ENCODE results near the gene NDUFB11.

Gene NDUFB11

GRCh38 chrX:47144626-47145394 is at the start of gene NDUFB11, which contains the start of gene RBM10:
NDUFB11 (minus strand) TSS chrX:47144702; CDS start chrX:47144679, 23 bp downstream.
RBM10 (plus strand) TSS chrX:47145221; CDS start chrX:47147482, 2,261 bp downstream.
- peak; percentile 89 for DNase-seq (ENCODE audit: low read depth)

DNA sequence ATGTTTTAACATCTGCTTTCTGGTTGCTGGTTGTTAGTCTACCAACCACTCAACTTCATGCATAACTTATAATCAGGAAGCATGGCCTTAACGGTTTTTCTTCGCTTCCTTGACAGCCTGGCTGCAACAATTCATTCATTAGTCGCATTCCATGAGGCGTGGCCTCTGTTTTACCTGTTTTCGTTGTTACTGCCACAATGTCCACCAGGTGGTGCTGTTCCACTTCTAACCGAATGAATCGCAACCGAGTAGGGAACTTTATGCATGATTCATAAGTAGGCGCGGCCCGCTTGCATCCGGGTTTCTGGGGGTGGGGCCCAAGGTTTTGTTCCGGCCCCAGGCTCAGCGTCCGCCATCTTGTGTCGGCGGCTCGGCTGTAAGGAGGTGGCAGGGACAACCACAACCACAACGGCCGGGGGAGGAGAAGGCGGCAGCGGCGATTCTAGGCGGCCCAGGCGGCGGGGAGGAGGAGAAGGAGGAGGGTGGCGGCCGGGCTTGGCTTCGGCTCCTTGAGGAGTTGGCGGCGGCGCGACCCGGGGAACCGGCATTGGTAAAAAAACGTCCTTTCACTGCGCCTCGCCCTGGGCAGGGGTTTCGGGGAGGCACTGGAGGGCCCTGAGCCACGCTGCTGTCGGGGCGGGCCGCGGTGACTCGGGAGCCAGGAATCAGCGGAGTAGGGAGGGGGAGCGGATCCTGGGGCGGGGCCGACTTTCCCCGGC is 49.1 kb upstream of the NDUFB11 start, which contains the start of gene UBA1:
Gene UBA1 (plus strand): TSS at position 355 of the 719 bp plus-strand sequence. CDS start 4,974 bp downstream, outside the sequence.
- DNase-seq (ENCODE audit: low read depth) = peak; percentile 88

DNA sequence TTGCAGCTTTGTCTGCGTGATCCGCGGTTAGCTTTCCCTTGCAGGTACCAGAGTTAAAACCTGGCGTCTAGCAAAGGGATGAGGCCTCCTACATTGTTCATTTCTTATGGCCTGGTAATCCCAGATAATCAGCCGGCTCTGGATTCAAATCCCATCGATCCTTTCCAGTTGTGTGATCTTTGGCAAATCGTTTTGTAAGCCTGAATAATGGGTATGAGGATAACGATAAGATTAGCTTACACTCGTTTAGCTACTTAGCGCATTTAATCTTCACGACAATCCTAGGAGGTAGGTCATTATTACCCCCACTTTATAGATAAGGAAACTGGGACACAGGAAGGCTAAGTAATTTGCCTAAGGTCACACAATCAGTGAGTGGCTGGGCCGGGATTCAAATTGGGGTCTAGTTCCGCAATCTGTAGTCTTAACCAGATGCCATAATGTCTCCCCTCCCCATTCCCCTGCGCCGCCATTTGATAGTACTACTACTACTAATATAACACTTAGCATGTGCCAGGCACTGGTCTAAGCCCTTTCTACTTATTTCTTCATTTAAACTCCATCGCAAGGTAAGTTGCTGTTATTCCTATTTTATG is 47.4 kb upstream of the NDUFB11 start:
- DNase-seq (ENCODE audit: low read depth) = no peak

DNA sequence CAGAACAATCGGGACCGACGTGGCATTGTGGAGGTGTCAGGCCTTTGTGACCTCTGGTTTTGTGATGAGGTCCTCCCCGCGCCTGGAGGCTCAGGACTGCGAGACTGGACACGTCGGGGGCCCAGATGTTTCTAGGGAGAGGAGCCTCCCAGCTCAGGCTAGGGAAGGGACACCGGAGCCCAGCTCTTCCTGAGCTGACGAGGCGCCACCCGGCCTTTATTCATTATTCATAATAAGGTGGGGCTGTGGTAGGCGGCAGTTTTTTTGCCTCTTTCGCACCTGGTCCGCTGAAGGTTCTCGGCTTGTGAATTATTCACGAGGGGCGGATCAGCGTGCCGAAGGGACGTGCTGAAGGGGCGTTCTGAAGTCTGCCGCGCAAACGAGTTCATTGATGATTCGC is 46.8 kb upstream of the NDUFB11 start:
- DNase-seq (ENCODE audit: low read depth) = no peak

DNA sequence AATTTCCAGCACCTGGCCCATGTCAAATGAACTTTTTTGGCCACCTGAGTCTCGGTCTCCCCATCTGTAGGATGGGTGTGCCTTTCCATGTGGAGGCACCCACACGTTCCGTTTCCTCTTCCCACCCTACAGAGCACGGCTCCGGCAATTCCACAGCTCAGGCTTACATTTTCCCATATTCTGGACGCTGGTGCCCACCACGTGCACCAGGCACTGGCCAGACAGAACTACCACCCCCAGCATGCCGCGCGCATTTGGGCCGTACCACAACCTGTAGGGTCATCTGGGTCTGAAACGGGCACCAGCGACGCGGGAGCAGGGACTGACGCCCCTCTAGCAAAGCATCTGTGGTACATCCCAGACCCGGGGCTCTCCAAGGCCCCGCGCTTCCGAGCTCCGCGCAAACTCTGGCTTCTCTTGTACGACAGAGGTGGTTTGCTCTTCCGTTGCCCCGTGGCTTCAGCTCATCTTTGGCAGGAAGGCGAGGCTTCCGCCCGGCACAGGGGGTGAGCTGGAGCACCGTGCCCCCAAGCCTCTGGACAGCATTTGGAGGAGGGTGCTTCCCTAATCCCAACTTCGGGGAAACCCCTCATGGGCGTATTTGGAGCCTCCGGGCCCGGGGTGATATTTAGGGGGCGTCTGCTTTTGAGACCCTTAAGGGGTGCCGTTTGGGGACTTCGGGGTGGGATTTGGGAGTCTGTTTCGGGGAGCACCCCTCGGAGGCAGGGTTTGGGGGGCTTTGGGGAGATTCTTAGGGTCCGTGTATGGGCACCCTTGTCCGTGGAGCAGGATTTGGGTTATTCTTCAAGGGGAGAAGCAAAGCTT is 46.2 kb upstream of the NDUFB11 start:
- DNase-seq (ENCODE audit: low read depth) = peak; percentile 84

GRCh38 chrX:47189906-47190305 is 45.4 kb upstream of the NDUFB11 start:
- no peak for DNase-seq (ENCODE audit: low read depth)

DNA sequence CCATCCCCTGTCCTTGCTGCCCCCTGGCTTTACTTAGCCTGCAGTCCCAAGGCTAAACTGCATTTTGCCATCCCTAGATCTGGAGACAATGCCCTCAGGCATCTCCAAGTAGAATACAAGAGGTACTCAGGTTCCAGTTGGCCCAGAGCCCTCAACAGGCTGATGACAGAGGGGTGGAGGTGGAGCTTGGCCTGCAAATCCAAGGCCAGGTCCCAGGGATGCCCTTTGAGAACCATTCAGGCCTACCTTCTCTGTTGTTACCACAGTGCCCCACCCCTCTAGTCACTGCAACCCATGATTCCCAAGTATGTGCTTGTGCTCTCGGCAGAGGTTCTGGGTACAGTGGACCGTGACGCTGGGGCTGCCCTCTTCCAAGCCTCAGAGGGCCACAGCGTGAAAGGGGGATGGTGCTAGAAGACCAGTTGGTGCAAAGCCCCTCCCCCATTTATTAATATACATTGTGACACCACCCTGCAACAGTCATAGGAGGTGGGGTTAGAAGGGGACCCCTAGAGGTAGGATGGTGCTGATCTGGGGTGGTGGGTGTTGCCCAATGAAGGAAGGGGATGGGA is 42.7 kb upstream of the NDUFB11 start:
- DNase-seq (ENCODE audit: low read depth) = no peak

- no peak for DNase-seq (ENCODE audit: low read depth)
Measured at GRCh38 chrX:47186096-47186740, 41.7 kb upstream of the NDUFB11 start.

- DNase-seq (ENCODE audit: low read depth) = no peak
Measured at GRCh38 chrX:47185241-47185640, 40.7 kb upstream of the NDUFB11 start.

GRCh38 chrX:47184486-47184885 is 40.0 kb upstream of the NDUFB11 start:
- no peak for DNase-seq (ENCODE audit: low read depth)

DNA sequence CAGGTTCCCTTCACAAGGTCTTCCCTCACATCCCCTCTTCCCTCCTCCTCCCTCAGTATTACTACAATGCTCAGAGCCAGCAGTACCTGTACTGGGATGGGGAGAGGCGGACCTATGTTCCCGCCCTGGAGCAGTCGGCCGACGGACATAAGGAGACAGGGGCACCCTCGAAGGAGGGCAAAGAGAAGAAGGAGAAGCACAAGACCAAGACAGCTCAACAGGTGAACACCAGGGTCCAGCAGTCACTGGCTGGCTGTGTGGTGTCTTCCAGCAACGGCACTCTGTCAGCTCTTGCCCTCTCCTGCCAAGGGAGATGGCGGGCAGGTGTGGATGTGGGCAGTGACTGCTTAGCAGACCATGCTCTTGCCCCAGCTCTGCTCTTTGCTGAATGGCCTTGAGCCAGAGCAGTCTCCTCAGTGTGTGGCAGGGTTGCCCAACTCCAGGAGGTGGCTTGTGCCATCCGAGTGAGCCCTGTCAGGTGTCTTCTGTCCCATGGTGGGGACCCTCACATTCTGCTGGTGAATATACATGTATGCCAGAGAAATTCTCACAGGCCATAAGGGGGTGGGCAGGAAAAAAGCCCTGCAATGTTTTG is 37.7 kb upstream of the NDUFB11 start:
- no peak for DNase-seq (ENCODE audit: low read depth)

DNA sequence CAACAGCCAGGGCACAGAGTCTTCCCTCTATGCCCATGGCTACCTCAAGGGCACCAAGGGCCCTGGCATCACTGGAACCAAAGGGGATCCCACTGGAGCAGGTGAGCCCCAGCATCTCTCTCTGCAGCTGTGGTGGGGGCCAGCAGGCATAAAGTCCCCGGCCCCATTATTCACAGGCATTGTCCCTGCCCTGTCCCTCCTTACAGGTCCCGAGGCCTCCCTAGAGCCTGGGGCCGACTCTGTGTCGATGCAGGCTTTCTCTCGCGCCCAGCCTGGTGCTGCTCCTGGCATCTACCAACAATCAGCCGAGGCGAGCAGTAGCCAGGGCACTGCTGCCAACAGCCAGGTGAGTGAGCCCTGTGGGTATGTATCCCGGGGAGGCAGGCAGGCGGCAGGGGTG is 36.8 kb upstream of the NDUFB11 start:
- no peak for DNase-seq (ENCODE audit: low read depth)

DNA sequence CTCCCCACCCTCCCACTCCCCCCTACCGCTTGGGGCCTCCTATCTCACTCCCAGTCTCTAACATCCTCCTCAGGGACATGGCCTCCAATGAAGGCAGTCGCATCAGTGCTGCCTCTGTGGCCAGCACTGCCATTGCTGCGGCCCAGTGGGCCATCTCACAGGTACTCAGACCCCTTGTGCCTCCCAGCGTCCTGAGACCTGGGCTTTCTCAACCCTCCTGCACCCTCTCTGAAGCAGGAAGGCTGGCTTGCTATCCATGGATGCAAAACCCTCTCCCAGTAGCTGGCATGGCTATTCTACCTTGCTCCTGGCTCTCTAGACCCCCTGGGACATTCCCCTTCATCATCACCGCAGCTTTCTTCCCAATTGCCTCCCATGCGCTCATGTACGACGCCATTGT is 35.8 kb upstream of the NDUFB11 start:
- DNase-seq (ENCODE audit: low read depth) = no peak

- no peak for DNase-seq (ENCODE audit: low read depth)
Measured at GRCh38 chrX:47179928-47180255, 35.4 kb upstream of the NDUFB11 start.

- no peak for DNase-seq (ENCODE audit: low read depth)
Measured at GRCh38 chrX:47179221-47179927, 34.9 kb upstream of the NDUFB11 start.

DNA sequence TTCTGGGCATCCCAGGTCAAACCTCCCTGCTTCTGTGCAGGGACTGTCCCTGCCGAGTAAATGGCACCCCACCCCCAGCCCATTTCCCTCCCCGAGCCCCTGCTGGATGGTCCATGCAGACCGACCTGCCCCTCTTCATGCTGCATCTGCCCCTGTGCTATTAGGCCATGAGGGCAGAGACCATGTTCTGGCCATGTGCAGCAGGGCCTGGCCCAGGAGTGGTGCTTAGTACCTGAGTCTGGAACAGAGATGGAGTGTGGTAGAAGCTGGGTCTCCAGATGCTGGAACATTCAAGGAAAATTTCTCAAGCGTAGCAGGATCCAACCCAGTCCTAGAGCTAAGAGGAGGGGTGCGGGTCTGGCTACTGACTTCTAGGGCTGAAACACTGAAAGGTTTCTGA is 33.8 kb upstream of the NDUFB11 start:
- DNase-seq (ENCODE audit: low read depth) = no peak

- DNase-seq (ENCODE audit: low read depth) = no peak
Measured at GRCh38 chrX:47177079-47177478, 32.6 kb upstream of the NDUFB11 start.

DNA sequence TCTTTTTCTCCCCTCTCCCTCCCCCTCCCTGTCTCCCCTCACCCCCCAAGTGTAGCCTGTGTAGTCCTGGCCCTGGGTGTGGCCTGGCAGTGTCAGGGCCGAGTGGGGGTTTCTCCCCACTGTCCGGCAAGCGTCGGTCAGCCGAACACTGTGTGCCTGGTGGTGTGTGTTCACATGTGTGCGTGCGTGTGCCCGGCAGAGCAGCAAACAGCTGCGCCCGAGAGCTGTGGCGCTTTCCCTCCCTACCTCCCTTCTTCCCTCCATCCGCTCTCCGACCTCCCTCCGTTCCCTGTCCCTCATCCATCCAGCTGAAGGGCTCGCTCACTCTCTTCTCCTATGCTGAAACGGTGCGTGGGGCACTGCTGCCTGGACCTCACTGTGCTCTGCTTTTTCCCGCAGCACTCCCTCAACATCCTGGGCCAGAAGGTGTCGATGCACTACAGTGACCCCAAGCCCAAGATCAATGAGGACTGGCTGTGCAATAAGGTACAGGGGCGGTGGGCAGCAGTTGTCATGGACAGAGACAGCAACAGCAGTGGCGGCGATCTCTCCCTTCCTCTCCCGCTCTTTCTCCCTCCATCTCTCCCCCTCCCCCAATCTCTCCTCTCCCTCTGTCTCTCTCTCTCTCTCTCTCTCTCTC is 31.7 kb upstream of the NDUFB11 start:
- DNase-seq (ENCODE audit: low read depth) = no peak

- no peak for DNase-seq (ENCODE audit: low read depth)
Measured at GRCh38 chrX:47175588-47175980, 31.1 kb upstream of the NDUFB11 start.
